HG03342 (cell line): ENCODE measurements around the gene ENG.
A peak's percentile ranks its signal among the peaks of the same experiment; 100 is the strongest.
"Not testable (repeated sequence)": the region's sequence is repeated elsewhere in the genome, so short reads cannot be mapped to it uniquely, and the experiment has no call there.

ENCODE experiments used
- ATAC-seq: cut with Tn5 transposase; IDR thresholded peaks from one replicate; pipeline ENCODE4 v1.9.1; 2021; ENCODE audit warnings: mild to moderate bottlenecking, moderate library complexity; ENCODE audit not compliant: unreplicated experiment

ENG gene

GRCh38 chr9:127796225-127796813 lies 58.1 kb downstream of the ENG start:
- ATAC-seq: no peak

- ATAC-seq: no peak
Observed at GRCh38 chr9:127794001-127794791, 60.3 kb downstream of the ENG start.

GRCh38 chr9:127793093-127793708 lies 61.3 kb downstream of the ENG start:
- no peak for ATAC-seq

- ATAC-seq: no peak
Observed at GRCh38 chr9:127792417-127793031, 61.9 kb downstream of the ENG start.

- ATAC-seq: no peak
Observed at GRCh38 chr9:127791085-127791484, 63.4 kb downstream of the ENG start.

- ATAC-seq: no peak
Observed at GRCh38 chr9:127790094-127790855, 64.2 kb downstream of the ENG start.

GRCh38 chr9:127789179-127789578 lies 65.3 kb downstream of the ENG start:
- no peak for ATAC-seq

GRCh38 chr9:127788337-127789011 lies 66.0 kb downstream of the ENG start:
- ATAC-seq: no peak

- ATAC-seq: no peak
Observed at GRCh38 chr9:127786773-127787104, 67.7 kb downstream of the ENG start.

- ATAC-seq: peak; percentile 51
Observed at GRCh38 chr9:127785933-127786772, 68.3 kb downstream of the ENG start, which contains the start of gene CDK9. TSS of gene CDK9 (plus strand) at chr9:127786034. CDS start at chr9:127786149, 115 bp downstream.

GRCh38 chr9:127785023-127785932 lies 69.2 kb downstream of the ENG start:
- peak; percentile 39 for ATAC-seq

- no peak for ATAC-seq
Observed at GRCh38 chr9:127783111-127784008, 71.1 kb downstream of the ENG start.

GRCh38 chr9:127781806-127782205 lies 72.7 kb downstream of the ENG start:
- ATAC-seq: no peak

GRCh38 chr9:127780909-127781308 lies 73.5 kb downstream of the ENG start:
- ATAC-seq: not testable (repeated sequence)

- no peak for ATAC-seq
Observed at GRCh38 chr9:127780126-127780885, 74.2 kb downstream of the ENG start.

GRCh38 chr9:127779136-127779981 lies 75.1 kb downstream of the ENG start:
- ATAC-seq: no peak
